ENCODE measurements around the gene ANKRD53.

GRCh38 chr2:70987386-70987785, 9.0 kb downstream of the ANKRD53 start:
- TF ChIP-seq POLR2AphosphoS5 (IDR thresholded peaks at IDR 0.05; ENCODE audit: low read depth, low read length) = no peak
- TF ChIP-seq ZBTB33 (IDR thresholded peaks at IDR 0.05; ENCODE audit: extremely low read depth, insufficient replicate concordance, low read length) = no peak
- no peak for TF ChIP-seq YY1 (IDR thresholded peaks at IDR 0.05; ENCODE audit: extremely low read depth, insufficient replicate concordance, low read depth, low read length)
- no peak for TF ChIP-seq CTCF (IDR thresholded peaks at IDR 0.05 in 2 of 3, conservative IDR thresholded peaks at IDR 0.05 in 1 of 3; ENCODE audit: borderline replicate concordance in 1 of 3, insufficient read depth in 1 of 3, low read depth in 2 of 3, low read length in 2 of 3)
- TF ChIP-seq EZH2 (IDR thresholded peaks at IDR 0.05) = no peak
- no peak for TF ChIP-seq TCF7L2 (IDR thresholded peaks at IDR 0.05; ENCODE audit: borderline replicate concordance, extremely low read depth, insufficient read depth, insufficient read length)
- TF ChIP-seq SIN3A (IDR thresholded peaks at IDR 0.05; ENCODE audit: low read depth) = no peak
- no peak for TF ChIP-seq CBX3 (IDR thresholded peaks at IDR 0.05; ENCODE audit: low read depth)

Measured in HCT116 (cell line).